H9 (cell line): ENCODE measurements around the gene RGP1. TPM values are rescaled to one million over a fixed set of nuclear protein-coding genes. Genes with fewer than 3 reads are reported as not detected.

Experiments used
- DNase-seq: peaks from one replicate; pipeline ENCODE4 v3.0.0-alpha.2; 2017
- H2AFZ ChIP-seq: one replicate; pipeline ENCODE4 v1.6.1; 2013; ENCODE audit warnings: mild to moderate bottlenecking, low read length, control low read depth, moderate library complexity
- H2AK5ac ChIP-seq: 2 replicates; pipeline ENCODE4 v1.6.1; 2013; ENCODE audit warnings: low read length, control low read depth, mixed read lengths; ENCODE audit not compliant: insufficient read length
- H2BK120ac ChIP-seq: one replicate; pipeline ENCODE4 v1.6.1; 2013; ENCODE audit warnings: low read depth, mild to moderate bottlenecking, low read length, control low read depth, inconsistent platforms; ENCODE audit not compliant: poor library complexity, severe bottlenecking
- H2BK12ac ChIP-seq: 2 replicates; pipeline ENCODE4 v1.6.1; 2013; ENCODE audit warnings: low read length, control low read depth, mixed read lengths, low read depth; ENCODE audit not compliant: insufficient read length
- H2BK15ac ChIP-seq: 2 replicates; pipeline ENCODE4 v1.6.1; 2013; ENCODE audit warnings: low read depth, low read length, control low read depth
- H2BK20ac ChIP-seq: one replicate; pipeline ENCODE4 v1.6.1; 2013; ENCODE audit warnings: low read depth, mild to moderate bottlenecking, low read length, control low read depth, inconsistent platforms; ENCODE audit not compliant: poor library complexity, severe bottlenecking
- H2BK5ac ChIP-seq: 2 replicates; pipeline ENCODE4 v1.6.1; 2013; ENCODE audit warnings: low read length, control low read depth, mixed read lengths; ENCODE audit not compliant: insufficient read length
- H3K14ac ChIP-seq: 2 replicates; pipeline ENCODE4 v1.6.1; 2013; ENCODE audit warnings: low read length, control low read depth; ENCODE audit not compliant: insufficient read depth
- H3K18ac ChIP-seq: 2 replicates; pipeline ENCODE4 v1.6.1; 2013; ENCODE audit warnings: low read depth, mild to moderate bottlenecking, mixed read lengths, low read length, control low read depth; ENCODE audit not compliant: insufficient read length
- H3K23ac ChIP-seq: 2 replicates; pipeline ENCODE4 v1.6.1; 2013; ENCODE audit warnings: low read length, control low read depth, mixed read lengths, low read depth; ENCODE audit not compliant: insufficient read length
- H3K23me2 ChIP-seq: 2 replicates; pipeline ENCODE4 v1.6.1; 2013; ENCODE audit warnings: low read depth, mild to moderate bottlenecking, mixed read lengths, low read length, control low read depth; ENCODE audit not compliant: insufficient read length, poor library complexity, severe bottlenecking
- H3K27ac ChIP-seq: 2 replicates; pipeline ENCODE4 v1.5.1; 2013; ENCODE audit warnings: low read length, control low read depth, mixed read lengths, low read depth; ENCODE audit not compliant: insufficient read length
- H3K27me3 ChIP-seq: 2 replicates; pipeline ENCODE4 v1.6.1; 2013; ENCODE audit warnings: low read length, control low read depth, inconsistent platforms; ENCODE audit not compliant: insufficient read depth
- H3K4ac ChIP-seq: 2 replicates; pipeline ENCODE4 v1.6.1; 2013; ENCODE audit warnings: low read depth, mild to moderate bottlenecking, control low read depth, inconsistent platforms, low read length, moderate library complexity
- H3K4me1 ChIP-seq: 2 replicates; pipeline ENCODE4 v1.6.1; 2013; ENCODE audit warnings: low read length, control low read depth, inconsistent platforms; ENCODE audit not compliant: insufficient read depth
- H3K4me2 ChIP-seq: 2 replicates; pipeline ENCODE4 v1.6.1; 2013; ENCODE audit warnings: low read length, control low read depth, mixed read lengths; ENCODE audit not compliant: insufficient read length, insufficient read depth
- H3K56ac ChIP-seq: 2 replicates; pipeline ENCODE4 v1.6.1; 2013; ENCODE audit warnings: low read depth, mild to moderate bottlenecking, mixed read lengths, low read length, control low read depth; ENCODE audit not compliant: insufficient read length
- H3K79me1 ChIP-seq: 2 replicates; pipeline ENCODE4 v1.6.1; 2013; ENCODE audit warnings: low read depth, mild to moderate bottlenecking, moderate library complexity, low read length, control low read depth, inconsistent platforms; ENCODE audit not compliant: insufficient read depth, poor library complexity, severe bottlenecking
- H3K79me2 ChIP-seq: 2 replicates; pipeline ENCODE4 v1.6.1; 2013; ENCODE audit warnings: low read length, control low read depth, inconsistent platforms; ENCODE audit not compliant: insufficient read depth
- H3K9ac ChIP-seq: 2 replicates; pipeline ENCODE4 v1.6.1; 2013; ENCODE audit warnings: low read length, control low read depth, mixed read lengths; ENCODE audit not compliant: insufficient read length; ENCODE audit errors: extremely low read depth
- H3K9me3 ChIP-seq: one replicate; pipeline ENCODE4 v1.6.1; 2013; ENCODE audit warnings: low read depth, low read length, inconsistent platforms; ENCODE audit not compliant: control insufficient read depth
- H3T11ph ChIP-seq: one replicate; pipeline ENCODE4 v1.6.1; 2013; ENCODE audit warnings: mild to moderate bottlenecking, low read length, control low read depth, inconsistent platforms
- H4K20me1 ChIP-seq: one replicate; pipeline ENCODE4 v1.6.1; 2013; ENCODE audit not compliant: control insufficient read depth, insufficient read length, insufficient read depth
- H4K5ac ChIP-seq: 2 replicates; pipeline ENCODE4 v1.6.1; 2013; ENCODE audit warnings: low read depth, mild to moderate bottlenecking, mixed read lengths, low read length, control low read depth; ENCODE audit not compliant: insufficient read length
- H4K8ac ChIP-seq: replicated peaks from 2 replicates; pipeline ENCODE4 v1.6.1; 2013; ENCODE audit warnings: low read length, control low read depth, mixed read lengths, low read depth; ENCODE audit not compliant: insufficient read length
- H4K91ac ChIP-seq: 2 replicates; pipeline ENCODE4 v1.6.1; 2013; ENCODE audit warnings: low read depth, mild to moderate bottlenecking, moderate library complexity, mixed read lengths, low read length, control low read depth; ENCODE audit not compliant: insufficient read length
- H3K27ac Mint-ChIP-seq, 3 experiments: 2 replicates in 2 of 3; 3 replicates in 1 of 3; pipeline ENCODE4 v1.8.0; 2020 to 2021; ENCODE audit warnings: mixed read lengths in 3 of 3, mild to moderate bottlenecking in 1 of 3, moderate library complexity in 1 of 3
- H3K27me3 Mint-ChIP-seq: 2 replicates; pipeline ENCODE4 v1.8.0; 2021; ENCODE audit warnings: low read depth, mild to moderate bottlenecking, moderate library complexity, mixed read lengths
- H3K36me3 Mint-ChIP-seq, 3 experiments: 2 replicates in 2 of 3; 3 replicates in 1 of 3; pipeline ENCODE4 v1.8.0; 2020 to 2021; ENCODE audit warnings: low read depth in 3 of 3, mixed read lengths in 3 of 3; ENCODE audit not compliant: insufficient read depth in 1 of 3
- H3K4me1 Mint-ChIP-seq, 2 experiments: 2 replicates each; pipeline ENCODE4 v1.8.0; 2020; ENCODE audit warnings: mixed read lengths in 2 of 2
- H3K4me3 Mint-ChIP-seq, 2 experiments: 2 replicates in 1 of 2; 3 replicates in 1 of 2; pipeline ENCODE4 v1.8.0; 2020 to 2021; ENCODE audit warnings: mild to moderate bottlenecking in 2 of 2, mixed read lengths in 2 of 2, moderate library complexity in 1 of 2
- H3K9me3 Mint-ChIP-seq, 2 experiments: 2 replicates in 1 of 2; 3 replicates in 1 of 2; pipeline ENCODE4 v1.8.0; 2020; ENCODE audit warnings: mild to moderate bottlenecking in 2 of 2, mixed read lengths in 2 of 2, moderate library complexity in 1 of 2
- WGBS: extraction: QIAGEN DNeasy Blood & Tissue Kit; methylation state at CpG from one replicate; pipeline ENCODE4 v1.1.7; 2013; ENCODE audit warnings: missing lambda C conversion rate, low lambda C conversion rate, mixed read lengths; ENCODE audit not compliant: insufficient read length; ENCODE audit errors: extremely low coverage; 5-methylcytosine and 5-hydroxymethylcytosine counted together
- total RNA-seq: library from RNA; stranded (reverse); gene quantifications from 2 replicates; pipeline ENCODE4 v1.2.1, GENCODE V29; 2021
- TF ChIP-seq, protein P1 (sequence below): fragments of 200-600 bp; sonication (generic); conservative IDR thresholded peaks from 3 replicates; pipeline ENCODE4 v1.8.0; 2021; ENCODE audit warnings: antibody characterized with exemption, mild to moderate bottlenecking

Gene RGP1
- total RNA-seq, 1 experiment from 2014 or later = 25.7 TPM

GRCh38 chr9:35706951-35707350 lies 42.1 kb upstream of the RGP1 start:
- Histone ChIP-seq H3K23me2 (no peaks in the 10 kb centered on the region), H3K4me1 (no peaks in the 10 kb centered on the region), H4K8ac (no peak overlapping the region), H3K27me3 (no peaks in the 10 kb centered on the region), H2BK5ac (no peak overlapping the region), H3T11ph (no peak overlapping the region), H3K27ac (no peak overlapping the region), H3K18ac (no peak overlapping the region), H3K9me3 (no peaks in the 10 kb centered on the region), H2BK20ac (no peak overlapping the region), H3K79me1 (no peaks in the 10 kb centered on the region), H3K4me2 (no peak overlapping the region), H2AFZ (no peak overlapping the region), H2BK12ac (no peak overlapping the region), H2AK5ac (no peak overlapping the region), H2BK120ac (no peak overlapping the region), H4K91ac (no peak overlapping the region), H3K79me2 (no peaks in the 10 kb centered on the region), H4K20me1 (no peaks in the 10 kb centered on the region), H3K23ac (no peak overlapping the region), H3K9ac (no peak overlapping the region), H3K14ac (no peak overlapping the region), H3K4ac (no peak overlapping the region), H3K56ac (no peak overlapping the region), H4K5ac (no peak overlapping the region), H2BK15ac (no peak overlapping the region)
- no peak for DNase-seq
- no peaks in the 10 kb centered on the region for H3K27me3 Mint-ChIP-seq
- no peaks in the 10 kb centered on the region for H3K9me3 Mint-ChIP-seq
- H3K27ac Mint-ChIP-seq = no peak overlapping the region; a peak in 1 of 7 replicates
- no peak overlapping the region for H3K4me3 Mint-ChIP-seq
- TF ChIP-seq, protein P1, sequence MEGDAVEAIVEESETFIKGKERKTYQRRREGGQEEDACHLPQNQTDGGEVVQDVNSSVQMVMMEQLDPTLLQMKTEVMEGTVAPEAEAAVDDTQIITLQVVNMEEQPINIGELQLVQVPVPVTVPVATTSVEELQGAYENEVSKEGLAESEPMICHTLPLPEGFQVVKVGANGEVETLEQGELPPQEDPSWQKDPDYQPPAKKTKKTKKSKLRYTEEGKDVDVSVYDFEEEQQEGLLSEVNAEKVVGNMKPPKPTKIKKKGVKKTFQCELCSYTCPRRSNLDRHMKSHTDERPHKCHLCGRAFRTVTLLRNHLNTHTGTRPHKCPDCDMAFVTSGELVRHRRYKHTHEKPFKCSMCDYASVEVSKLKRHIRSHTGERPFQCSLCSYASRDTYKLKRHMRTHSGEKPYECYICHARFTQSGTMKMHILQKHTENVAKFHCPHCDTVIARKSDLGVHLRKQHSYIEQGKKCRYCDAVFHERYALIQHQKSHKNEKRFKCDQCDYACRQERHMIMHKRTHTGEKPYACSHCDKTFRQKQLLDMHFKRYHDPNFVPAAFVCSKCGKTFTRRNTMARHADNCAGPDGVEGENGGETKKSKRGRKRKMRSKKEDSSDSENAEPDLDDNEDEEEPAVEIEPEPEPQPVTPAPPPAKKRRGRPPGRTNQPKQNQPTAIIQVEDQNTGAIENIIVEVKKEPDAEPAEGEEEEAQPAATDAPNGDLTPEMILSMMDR = no peak
- no peaks in the 10 kb centered on the region for H3K4me1 Mint-ChIP-seq
- H3K36me3 Mint-ChIP-seq = peaks cover 18 to 72% (median 59%) of the 10 kb centered on the region in 3 experiments
- no CpG with 5 or more reads among the region's 10 CpGs for WGBS
